GM12878 (cell line): ENCODE measurements around the gene BANP. TPM values are rescaled to one million over a fixed set of nuclear protein-coding genes. Genes with fewer than 3 reads are reported as not detected.

Experiments used
- CBX5 ChIP-seq: sonication (generic); IDR thresholded peaks from 2 replicates; pipeline ENCODE4 v1.6.1; 2016; ENCODE audit warnings: low read depth, moderate library complexity, mild to moderate bottlenecking, inconsistent platforms
- CEBPB ChIP-seq, 2 experiments: fragments of 150-350 bp in 1 of 2; IDR thresholded peaks; 2 replicates each; pipeline ENCODE4 v1.6.1; 2012 to 2014; ENCODE audit warnings: low read depth in 2 of 2, low read length in 2 of 2, borderline replicate concordance in 1 of 2, inconsistent platforms in 1 of 2
- CHD2 ChIP-seq: IDR thresholded peaks from 2 replicates; pipeline ENCODE4 v1.6.1; 2011; ENCODE audit warnings: low read depth, low read length, improper control_type of control experiment, borderline replicate concordance
- CREM ChIP-seq: IDR thresholded peaks from 2 replicates; pipeline ENCODE4 v1.6.1; 2014; ENCODE audit warnings: antibody characterized with exemption, low read depth
- EP300 ChIP-seq, 2 experiments: fragments of 150-350 bp in 1 of 2; IDR thresholded peaks; 2 replicates each; pipeline ENCODE4 v1.6.1; 2011 to 2012; ENCODE audit warnings: low read depth in 2 of 2, low read length in 2 of 2, borderline replicate concordance in 1 of 2, improper control_type of control experiment in 1 of 2, inconsistent platforms in 1 of 2; ENCODE audit not compliant: control insufficient read depth in 1 of 2
- HDAC6 ChIP-seq: fragments of 200-600 bp; sonication (generic); IDR thresholded peaks from one replicate; pipeline ENCODE4 v1.8.0; 2017; ENCODE audit warnings: antibody characterized with exemption; ENCODE audit not compliant: unreplicated experiment
- IRF4 ChIP-seq: IDR thresholded peaks from 2 replicates; pipeline ENCODE4 v1.6.1; 2011; ENCODE audit warnings: low read depth, low read length
- KLF5 ChIP-seq: fragments of 450-650 bp; IDR thresholded peaks from 2 replicates; pipeline ENCODE4 v1.6.1; 2014; ENCODE audit warnings: mild to moderate bottlenecking; ENCODE audit not compliant: partially characterized antibody
- MTA2 ChIP-seq: fragments of 450-650 bp; IDR thresholded peaks from 2 replicates; pipeline ENCODE4 v1.6.1; 2016; ENCODE audit warnings: low read depth, mild to moderate bottlenecking, moderate library complexity
- MYB ChIP-seq: fragments of 150-350 bp; IDR thresholded peaks from 2 replicates; pipeline ENCODE4 v1.6.1; 2014; ENCODE audit warnings: mild to moderate bottlenecking, low read depth, low read length, borderline replicate concordance
- RAD21 ChIP-seq: IDR thresholded peaks from 2 replicates; pipeline ENCODE4 v1.6.1; 2011; ENCODE audit warnings: mild to moderate bottlenecking, low read depth, low read length, moderate library complexity; ENCODE audit not compliant: insufficient read depth
- RBBP5 ChIP-seq: fragments of 200-600 bp; sonication (generic); conservative IDR thresholded peaks from 2 replicates; pipeline ENCODE4 v1.6.1; 2016
- SIX5 ChIP-seq: IDR thresholded peaks from 2 replicates; pipeline ENCODE4 v1.6.1; 2011; ENCODE audit warnings: mild to moderate bottlenecking, low read depth, low read length, moderate library complexity; ENCODE audit not compliant: severe bottlenecking
- SMAD1 ChIP-seq: fragments of 450-650 bp; IDR thresholded peaks from 2 replicates; pipeline ENCODE4 v1.6.1; 2018; ENCODE audit warnings: mild to moderate bottlenecking, low read depth; ENCODE audit not compliant: partially characterized antibody
- SMAD5 ChIP-seq: IDR thresholded peaks from 2 replicates; pipeline ENCODE4 v1.6.1; 2016; ENCODE audit warnings: antibody characterized with exemption, low read depth
- SMARCA5 ChIP-seq: fragments of 450-650 bp; IDR thresholded peaks from 2 replicates; pipeline ENCODE4 v1.6.1; 2017; ENCODE audit warnings: mild to moderate bottlenecking
- STAT3 ChIP-seq: IDR thresholded peaks from 2 replicates; pipeline ENCODE4 v1.6.1; 2011; ENCODE audit warnings: low read depth, low read length, improper control_type of control experiment
- TBL1XR1 ChIP-seq: IDR thresholded peaks from 2 replicates; pipeline ENCODE4 v1.6.1; 2012; ENCODE audit warnings: low read depth, low read length, improper control_type of control experiment
- TCF12 ChIP-seq: IDR thresholded peaks from 2 replicates; pipeline ENCODE4 v1.6.1; 2011; ENCODE audit warnings: low read depth, mild to moderate bottlenecking, low read length
- ZBED1 ChIP-seq: IDR thresholded peaks from 2 replicates; pipeline ENCODE4 v1.6.1; 2016; ENCODE audit warnings: borderline replicate concordance
- ZNF217 ChIP-seq: fragments of 450-650 bp; IDR thresholded peaks from 2 replicates; pipeline ENCODE4 v1.6.1; 2017; ENCODE audit warnings: antibody characterized with exemption, mild to moderate bottlenecking
- ZNF384 ChIP-seq: IDR thresholded peaks from 2 replicates; pipeline ENCODE4 v1.6.1; 2012; ENCODE audit warnings: low read depth, mild to moderate bottlenecking, low read length, improper control_type of control experiment, borderline replicate concordance
- polyA plus RNA-seq, 11 experiments: library from polyadenylated mRNA; depleted of rRNA in 4 of 11; unstranded in 6 of 11; stranded (reverse) in 5 of 11; fragments of >200 nt; fragmentation: Nextera tagmentation in 4 of 11; fragmentation: Illumina TruSeq in 1 of 11; extraction: Ambion mirVana in 4 of 11; extraction: Trizol in 1 of 11; gene quantifications; 1 replicate in 1 of 11; 2 replicates in 10 of 11; pipeline versions ENCODE4 v1.2.1 to v1.2.3, GENCODE V29; 2011 to 2016; ENCODE audit warnings: inconsistent platforms in 2 of 11, missing spikeins in 2 of 11, low read depth in 1 of 11
- total RNA-seq, 4 experiments: library from RNA; depleted of rRNA in 3 of 4; stranded (reverse); fragments of >200 nt in 3 of 4; fragmentation: Illumina TruSeq in 1 of 4; extraction: Trizol in 1 of 4; gene quantifications; 2 replicates each; pipeline versions ENCODE4 v1.2.1 to v1.2.3, GENCODE V29; 2013 to 2021
- TF ChIP-seq, protein P1 (sequence below): fragments of 450-650 bp; IDR thresholded peaks from 2 replicates; pipeline ENCODE4 v1.6.1; 2018; ENCODE audit warnings: borderline replicate concordance, mild to moderate bottlenecking; ENCODE audit not compliant: partially characterized antibody
- TF ChIP-seq, protein P2 (sequence below): IDR thresholded peaks from 2 replicates; pipeline ENCODE4 v1.6.1; 2011; ENCODE audit warnings: low read depth, mild to moderate bottlenecking, low read length, moderate library complexity, borderline replicate concordance; ENCODE audit errors: extremely low read depth
- TF ChIP-seq, protein P3 (sequence below): fragments of 450-650 bp; formaldehyde crosslinking; IDR thresholded peaks from 2 replicates; pipeline ENCODE4 v1.5.0; 2022; ENCODE audit warnings: mild to moderate bottlenecking, missing genetic modification characterization

BANP gene
- total and polyA plus RNA-seq, 10 of the 15 experiments (the other 5 are each of a cell fraction or from before 2014, with no cell fraction given) = 3.9 to 21.9 (median 12.2) TPM

DNA sequence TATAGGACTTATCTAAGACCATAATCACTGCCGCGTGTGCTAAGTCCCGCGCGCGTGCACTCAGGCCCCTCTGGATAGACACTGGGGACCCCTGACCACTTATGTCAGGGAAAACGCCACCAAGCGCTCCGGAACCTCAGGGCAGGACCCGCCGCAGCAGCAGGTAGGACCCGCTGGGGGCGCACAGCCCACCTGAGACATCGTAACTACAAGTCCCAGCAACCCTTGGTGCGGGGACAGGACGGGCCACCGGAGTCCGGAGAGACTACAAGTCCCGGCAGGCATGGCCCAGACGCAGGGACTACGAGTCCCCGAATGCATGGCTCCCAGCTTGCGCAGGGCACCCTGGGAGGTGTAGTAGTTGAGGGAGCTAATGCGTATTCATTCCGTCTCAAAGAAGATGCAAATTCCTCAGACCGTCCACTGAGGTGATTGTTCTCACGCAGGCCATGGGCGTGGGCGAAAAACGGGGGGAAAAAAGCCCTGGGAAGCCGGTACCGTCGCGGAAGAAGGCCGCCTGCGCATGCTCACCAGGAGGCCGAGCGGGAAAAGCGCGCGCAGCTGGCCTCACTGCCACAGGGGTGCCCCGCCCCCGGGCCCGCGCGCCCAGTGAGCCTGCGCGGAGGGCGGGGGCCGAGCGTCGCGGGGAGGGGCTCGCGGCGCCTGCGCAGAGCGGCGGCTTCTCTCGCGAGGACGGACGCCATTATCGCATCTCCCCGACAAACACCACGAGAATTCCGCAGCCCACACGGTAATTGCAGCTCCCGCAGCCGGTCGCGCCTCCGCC, at the start of gene BANP (continued):
- TF ChIP-seq EP300 (IDR thresholded peaks at IDR 0.05; ENCODE audit: borderline replicate concordance in 1 of 2, control insufficient read depth in 1 of 2, low read depth in 2 of 2, low read length in 2 of 2) (no peak), SMAD1 (no peak), SIX5 (peak; percentile 100), CBX5 (0 out of 2 replicates have a peak, but pooled peaks have one; percentile 50), RBBP5 (no peak), IRF4 (peak; percentile 75), HDAC6 (no peak), SMAD5 (no peak), MTA2 (peak; percentile 53), TCF12 (peak; percentile 52; the same call in 1 of the 2 replicates), ZBED1 (no peak), TBL1XR1 (peak; percentile 57; the same call in 1 of the 2 replicates), ZNF384 (no peak), ZNF217 (peak; percentile 12; the same call in 1 of the 2 replicates), CEBPB (IDR thresholded peaks at IDR 0.05; ENCODE audit: borderline replicate concordance in 1 of 2, low read depth in 2 of 2, low read length in 2 of 2) (no peak), STAT3 (no peak), SMARCA5 (peak; percentile 66; the same call in 1 of the 2 replicates), CHD2 (peak; percentile 99), KLF5 (peak; percentile 38), RAD21 (no peak), CREM (peak; percentile 99), MYB (no peak)
- TF ChIP-seq, protein P1, sequence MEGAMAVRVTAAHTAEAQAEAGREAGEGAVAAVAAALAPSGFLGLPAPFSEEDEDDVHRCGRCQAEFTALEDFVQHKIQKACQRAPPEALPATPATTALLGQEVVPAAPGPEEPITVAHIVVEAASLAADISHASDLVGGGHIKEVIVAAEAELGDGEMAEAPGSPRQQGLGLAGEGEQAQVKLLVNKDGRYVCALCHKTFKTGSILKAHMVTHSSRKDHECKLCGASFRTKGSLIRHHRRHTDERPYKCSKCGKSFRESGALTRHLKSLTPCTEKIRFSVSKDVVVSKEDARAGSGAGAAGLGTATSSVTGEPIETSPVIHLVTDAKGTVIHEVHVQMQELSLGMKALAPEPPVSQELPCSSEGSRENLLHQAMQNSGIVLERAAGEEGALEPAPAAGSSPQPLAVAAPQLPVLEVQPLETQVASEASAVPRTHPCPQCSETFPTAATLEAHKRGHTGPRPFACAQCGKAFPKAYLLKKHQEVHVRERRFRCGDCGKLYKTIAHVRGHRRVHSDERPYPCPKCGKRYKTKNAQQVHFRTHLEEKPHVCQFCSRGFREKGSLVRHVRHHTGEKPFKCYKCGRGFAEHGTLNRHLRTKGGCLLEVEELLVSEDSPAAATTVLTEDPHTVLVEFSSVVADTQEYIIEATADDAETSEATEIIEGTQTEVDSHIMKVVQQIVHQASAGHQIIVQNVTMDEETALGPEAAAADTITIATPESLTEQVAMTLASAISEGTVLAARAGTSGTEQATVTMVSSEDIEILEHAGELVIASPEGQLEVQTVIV = no peak
- TF ChIP-seq, protein P2, sequence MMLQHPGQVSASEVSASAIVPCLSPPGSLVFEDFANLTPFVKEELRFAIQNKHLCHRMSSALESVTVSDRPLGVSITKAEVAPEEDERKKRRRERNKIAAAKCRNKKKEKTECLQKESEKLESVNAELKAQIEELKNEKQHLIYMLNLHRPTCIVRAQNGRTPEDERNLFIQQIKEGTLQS = peak; percentile 47; the same call in 1 of the 2 replicates
- TF ChIP-seq, protein P3, sequence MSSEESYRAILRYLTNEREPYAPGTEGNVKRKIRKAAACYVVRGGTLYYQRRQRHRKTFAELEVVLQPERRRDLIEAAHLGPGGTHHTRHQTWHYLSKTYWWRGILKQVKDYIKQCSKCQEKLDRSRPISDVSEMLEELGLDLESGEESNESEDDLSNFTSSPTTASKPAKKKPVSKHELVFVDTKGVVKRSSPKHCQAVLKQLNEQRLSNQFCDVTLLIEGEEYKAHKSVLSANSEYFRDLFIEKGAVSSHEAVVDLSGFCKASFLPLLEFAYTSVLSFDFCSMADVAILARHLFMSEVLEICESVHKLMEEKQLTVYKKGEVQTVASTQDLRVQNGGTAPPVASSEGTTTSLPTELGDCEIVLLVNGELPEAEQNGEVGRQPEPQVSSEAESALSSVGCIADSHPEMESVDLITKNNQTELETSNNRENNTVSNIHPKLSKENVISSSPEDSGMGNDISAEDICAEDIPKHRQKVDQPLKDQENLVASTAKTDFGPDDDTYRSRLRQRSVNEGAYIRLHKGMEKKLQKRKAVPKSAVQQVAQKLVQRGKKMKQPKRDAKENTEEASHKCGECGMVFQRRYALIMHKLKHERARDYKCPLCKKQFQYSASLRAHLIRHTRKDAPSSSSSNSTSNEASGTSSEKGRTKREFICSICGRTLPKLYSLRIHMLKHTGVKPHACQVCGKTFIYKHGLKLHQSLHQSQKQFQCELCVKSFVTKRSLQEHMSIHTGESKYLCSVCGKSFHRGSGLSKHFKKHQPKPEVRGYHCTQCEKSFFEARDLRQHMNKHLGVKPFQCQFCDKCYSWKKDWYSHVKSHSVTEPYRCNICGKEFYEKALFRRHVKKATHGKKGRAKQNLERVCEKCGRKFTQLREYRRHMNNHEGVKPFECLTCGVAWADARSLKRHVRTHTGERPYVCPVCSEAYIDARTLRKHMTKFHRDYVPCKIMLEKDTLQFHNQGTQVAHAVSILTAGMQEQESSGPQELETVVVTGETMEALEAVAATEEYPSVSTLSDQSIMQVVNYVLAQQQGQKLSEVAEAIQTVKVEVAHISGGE (CRISPR knock-in tag) = peak; percentile 97
